A549 treated with AZD2906 at 1 μM for 4 hours (cell line): Measurements from ENCODE around the gene GALNT4. TPM values are rescaled to one million over a fixed set of nuclear protein-coding genes. Genes with fewer than 3 reads are reported as not detected.

Experiments used
- total RNA-seq: library from RNA; stranded (reverse); fragments of 200-300 nt; extraction: Qiagen RNA extraction; gene quantifications from 5 replicates; pipeline ENCODE4 v1.2.3, GENCODE V29; 2022

GALNT4 gene
- 12.9 to 19.5 TPM (median 16.0 TPM) in 5 replicates for total RNA-seq

DNA sequence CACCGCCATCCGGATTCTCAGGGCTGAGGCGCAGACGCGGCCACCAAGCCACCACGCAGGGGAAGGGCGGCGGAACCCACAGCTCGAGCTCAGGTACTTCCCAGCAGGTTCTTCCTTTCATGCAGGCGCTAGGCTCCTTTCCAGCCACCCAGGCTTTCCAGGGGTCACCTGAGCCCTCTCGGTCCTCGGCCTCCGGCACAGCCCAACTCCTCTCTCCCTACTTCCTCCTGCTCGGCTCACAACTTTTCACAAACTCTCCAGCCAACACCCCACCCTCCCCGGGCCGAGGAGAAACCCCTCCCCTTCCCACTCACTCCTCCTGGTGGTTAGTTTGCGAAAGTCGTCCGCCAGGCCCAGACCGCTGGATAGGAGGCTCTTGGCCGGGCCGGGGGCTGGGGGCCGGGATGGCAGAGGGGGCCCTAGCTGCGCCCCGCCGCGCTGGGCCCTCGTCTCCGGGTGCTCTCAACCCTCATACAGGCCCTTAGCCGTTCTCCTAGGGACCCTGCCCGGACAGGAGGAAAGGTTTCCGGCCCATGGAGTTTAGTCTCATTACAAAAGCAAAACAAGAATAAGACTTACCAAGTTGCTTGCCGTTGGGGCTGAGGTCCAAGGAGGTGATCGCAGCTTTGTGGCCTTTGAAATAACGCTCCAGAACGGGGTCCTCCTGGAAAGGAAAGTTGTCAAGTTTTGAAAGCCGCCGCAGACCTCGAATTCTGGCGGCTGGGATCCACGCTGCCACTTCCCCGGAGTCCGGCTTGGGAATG lies at the start of gene GALNT4:
Gene GALNT4, minus strand, starts transcription at position 256 of the 764 bp plus-strand sequence. Its CDS starts 247 bp downstream, at position 9.

DNA sequence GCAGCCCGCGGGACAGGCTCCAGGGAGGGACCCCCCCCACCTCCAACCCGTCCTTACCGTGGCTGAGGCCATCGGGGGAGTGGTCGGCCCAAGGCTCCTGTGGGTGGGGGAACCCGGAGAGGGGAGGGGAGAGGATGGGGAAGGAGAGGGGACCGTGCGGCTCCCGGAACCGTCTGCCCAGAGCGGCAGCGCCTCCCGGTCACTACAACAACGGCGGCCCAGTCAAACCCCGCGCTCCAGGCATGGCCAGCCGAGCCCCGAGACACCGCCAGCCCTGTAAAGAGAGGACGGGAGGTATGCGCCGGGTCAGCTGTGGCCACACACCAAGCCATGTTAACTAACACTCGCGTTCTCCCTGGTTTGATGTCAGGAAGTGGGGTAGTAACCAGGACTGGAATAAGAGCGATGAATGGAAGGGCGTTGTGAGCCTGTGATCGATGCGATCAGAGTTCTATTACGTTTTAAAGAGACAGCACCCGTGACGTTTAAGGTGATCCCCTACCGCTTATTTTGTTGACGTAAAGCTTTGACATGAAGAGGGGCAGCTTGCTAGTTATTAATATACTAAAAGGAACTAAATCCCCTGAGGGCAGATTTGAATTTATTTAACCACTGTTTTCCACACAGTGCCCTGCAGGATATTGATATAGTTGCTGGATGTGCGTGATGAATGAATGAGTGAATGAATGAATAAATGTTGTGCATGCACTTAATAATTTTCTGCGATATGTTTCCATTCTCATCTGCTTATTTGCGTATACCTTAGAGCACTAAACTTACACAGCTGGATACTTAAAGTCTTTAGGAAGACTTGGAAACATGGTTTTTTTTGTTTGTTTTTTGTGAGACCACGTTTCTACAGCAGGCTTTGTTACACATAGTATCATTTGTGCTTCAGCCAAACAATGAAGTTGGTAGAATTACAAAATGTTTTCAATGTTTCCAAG lies 1.5 kb upstream of the GALNT4 start, which contains the start of gene POC1B:
Gene POC1B, minus strand, starts transcription at position 224 of the 947 bp plus-strand sequence. Its CDS starts 152 bp downstream, at position 72.

Other genes starting within 250 kb of the GALNT4 start
- gene DUSP6, start 172.3 kb downstream of the GALNT4 start, total RNA-seq = 12.0 to 14.1 TPM (median 12.8 TPM) in 5 replicates
- 17.7 to 25.5 TPM (median 23.2 TPM) in 5 replicates for gene POC1B, start 1.3 kb upstream of the GALNT4 start, total RNA-seq
- gene ATP2B1, start 184.0 kb upstream of the GALNT4 start, total RNA-seq = 44.5 to 63.5 TPM (median 47.9 TPM) in 5 replicates